VCaP (cell line): ENCODE results near the gene TMEM150A.

Experiments used
- H3K27ac ChIP-seq: fragments of 450-650 bp; 2 replicates; pipeline ENCODE4 v1.5.1; 2017
- CTCF ChIP-seq: fragments of 450-650 bp; conservative IDR thresholded peaks from 2 replicates; pipeline ENCODE4 v1.5.1; 2017; ENCODE audit warnings: mild to moderate bottlenecking, moderate library complexity

TMEM150A gene

GRCh38 chr2:85611705-85612587 lies 9.4 kb upstream of the TMEM150A start, which contains the start of gene C2orf68:
C2orf68 (minus strand) TSS chr2:85612066; CDS start chr2:85611984, 82 bp downstream.
- no peak for TF ChIP-seq CTCF

GRCh38 chr2:85611217-85611704 lies 8.8 kb upstream of the TMEM150A start:
- TF ChIP-seq CTCF, result no peak
- H3K27ac ChIP-seq, result peak overlapping the region; percentile 89

More at GRCh38 chr2:85611705-85612587, 9.4 kb upstream of the TMEM150A start, which contains the start of gene C2orf68:
- H3K27ac ChIP-seq, result peak within 1 kb of the TSS; percentile 89

- H3K27ac ChIP-seq, result peak overlapping the region; percentile 30; the same call in 1 of the 2 replicates
- TF ChIP-seq CTCF, result no peak
Observed at GRCh38 chr2:85607268-85608215, 5.0 kb upstream of the TMEM150A start.

GRCh38 chr2:85606116-85606455 lies 3.6 kb upstream of the TMEM150A start:
- no peak overlapping the region for H3K27ac ChIP-seq
- TF ChIP-seq CTCF, result no peak

- no peak overlapping the region for H3K27ac ChIP-seq
- no peak for TF ChIP-seq CTCF
Observed at GRCh38 chr2:85605406-85606115, 3.1 kb upstream of the TMEM150A start.

- no peak overlapping the region for H3K27ac ChIP-seq
- no peak for TF ChIP-seq CTCF
Observed at GRCh38 chr2:85604568-85605339, 2.3 kb upstream of the TMEM150A start.

- peak overlapping the region; percentile 80; the same call in 1 of the 2 replicates for H3K27ac ChIP-seq
Observed at GRCh38 chr2:85604133-85604444, 1.6 kb upstream of the TMEM150A start.
